HG03097 (cell line): ENCODE measurements around the gene NUMB.
A peak's percentile ranks its signal among the peaks of the same experiment; 100 is the strongest.

Source experiments
- ATAC-seq: cut with Tn5 transposase; IDR thresholded peaks from one replicate; pipeline ENCODE4 v1.9.1; 2021; ENCODE audit not compliant: unreplicated experiment, low FRiP score

NUMB gene

DNA sequence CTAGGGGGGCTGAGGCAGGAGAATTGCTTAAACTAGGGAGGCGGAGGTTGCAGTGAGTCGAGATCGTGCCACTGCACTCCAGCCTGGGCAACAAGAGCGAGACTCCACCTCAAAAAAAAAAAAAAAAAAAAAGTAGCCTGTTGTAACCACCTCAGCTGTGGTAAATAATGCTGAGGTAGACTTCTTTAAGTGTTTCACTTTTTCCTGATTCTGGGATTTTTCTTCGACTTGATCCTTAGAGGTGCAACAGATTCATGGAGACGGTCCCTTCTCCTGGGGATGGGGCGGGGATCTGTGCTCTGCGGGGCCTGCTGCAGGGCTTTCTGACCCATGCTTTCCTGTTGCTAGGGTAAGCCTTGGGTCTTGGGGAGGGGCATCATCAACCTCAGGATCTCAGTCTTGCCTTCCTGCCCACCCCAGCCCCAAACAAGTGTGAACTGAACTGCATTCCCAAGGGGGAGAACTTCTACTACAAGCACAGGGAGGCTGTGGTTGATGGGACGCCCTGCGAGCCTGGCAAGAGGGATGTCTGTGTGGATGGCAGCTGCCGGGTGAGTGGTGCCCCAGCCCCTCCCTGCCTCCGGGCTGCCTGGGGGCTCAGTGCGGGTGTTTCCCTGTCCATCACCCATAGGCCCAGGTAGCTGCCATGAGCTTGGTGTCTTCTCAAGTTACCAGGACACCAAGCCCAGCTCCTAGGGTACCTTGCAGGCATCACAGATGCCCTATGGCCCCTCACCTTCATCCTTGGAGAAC is 208.6 kb downstream of the NUMB start:
- ATAC-seq = no peak

DNA sequence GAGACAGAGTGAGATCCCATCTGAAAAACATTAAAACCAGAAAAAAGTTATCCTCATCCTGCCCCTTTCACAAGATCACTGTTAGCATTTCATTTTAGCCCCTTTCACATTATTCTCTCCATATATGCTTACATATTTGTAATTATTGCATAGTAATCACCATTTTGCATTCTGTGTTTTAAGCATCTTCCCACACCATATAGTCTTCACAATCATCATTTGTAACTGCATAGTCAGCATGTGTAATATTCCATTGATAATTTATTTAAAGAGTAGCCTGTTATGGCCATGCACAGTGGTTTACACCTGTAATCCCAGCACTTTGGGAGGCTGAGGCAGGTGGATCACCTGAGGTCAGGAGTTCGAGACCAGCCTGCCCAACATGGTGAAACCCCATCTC is 209.2 kb downstream of the NUMB start:
- no peak for ATAC-seq

DNA sequence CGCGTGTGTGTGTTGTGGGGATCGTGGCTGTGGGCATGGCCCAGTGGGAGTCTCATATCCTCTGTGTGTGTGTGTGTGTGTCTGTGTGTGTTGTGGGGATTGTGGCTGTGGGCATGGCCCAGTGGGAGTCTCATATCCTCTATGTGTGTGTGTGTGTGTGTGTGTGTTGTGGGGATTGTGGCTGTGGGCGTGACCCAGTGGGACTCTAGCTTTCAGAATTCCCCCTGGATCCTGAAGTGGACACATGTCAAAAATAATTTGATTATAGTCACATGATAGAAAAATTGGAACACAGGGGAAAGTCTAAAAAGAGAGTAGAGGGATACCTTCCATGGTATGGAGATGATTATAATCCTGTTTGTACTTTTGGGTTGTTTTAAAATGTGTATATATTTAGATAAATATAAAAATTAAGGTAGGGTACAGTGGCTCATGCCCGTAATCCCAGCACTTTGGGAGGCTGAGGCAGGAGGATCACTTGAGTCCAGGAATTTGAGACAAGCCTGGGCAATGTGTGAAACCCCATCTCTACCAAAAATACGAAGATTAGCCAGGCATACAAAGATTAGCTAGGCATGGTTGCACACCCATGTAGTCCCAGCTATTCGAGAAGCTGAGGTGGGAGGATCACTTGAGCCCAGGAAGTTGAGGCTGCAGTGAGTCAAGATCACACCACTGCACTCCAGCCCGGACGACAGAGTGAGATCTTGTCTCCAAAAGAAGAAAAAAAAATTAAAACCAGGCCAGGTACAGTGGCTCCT is 210.1 kb downstream of the NUMB start:
- ATAC-seq = no peak

DNA sequence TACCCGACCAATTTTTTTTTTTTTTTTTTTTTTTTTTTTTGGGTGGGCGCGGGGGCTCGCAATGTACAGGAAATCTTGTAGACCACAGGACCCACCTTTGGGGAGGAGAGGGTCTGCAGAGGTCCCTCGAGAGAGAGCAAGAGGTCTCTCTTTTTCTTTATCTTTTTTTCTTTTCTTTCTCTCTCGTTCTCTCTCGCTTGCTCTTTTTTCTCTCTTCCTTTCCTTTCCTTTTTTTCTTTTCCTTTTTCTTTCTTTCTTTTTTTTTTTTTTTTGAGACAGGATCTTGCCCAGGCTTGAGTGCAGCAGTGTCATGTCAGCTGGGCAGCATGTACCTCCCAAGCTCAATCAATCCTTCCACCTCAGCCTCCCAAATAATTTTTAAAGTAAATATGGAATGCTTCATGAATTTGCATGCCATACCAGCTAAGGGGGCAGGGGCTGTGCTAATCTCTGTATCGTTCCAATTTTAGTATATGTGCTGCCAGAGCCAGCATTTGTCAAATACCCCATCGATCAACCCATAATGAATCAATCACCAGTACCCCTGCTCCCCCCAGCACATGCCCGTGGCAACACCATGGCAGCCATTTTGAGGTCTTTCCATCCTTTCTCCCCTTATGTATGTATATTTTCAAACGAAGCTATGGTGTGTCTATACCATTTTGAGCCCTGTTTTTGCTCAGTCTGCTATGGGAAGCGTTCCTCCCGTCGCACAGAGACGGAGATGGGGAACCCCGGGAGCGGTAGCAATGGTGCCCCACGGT is 211.8 kb downstream of the NUMB start:
- ATAC-seq = no peak

DNA sequence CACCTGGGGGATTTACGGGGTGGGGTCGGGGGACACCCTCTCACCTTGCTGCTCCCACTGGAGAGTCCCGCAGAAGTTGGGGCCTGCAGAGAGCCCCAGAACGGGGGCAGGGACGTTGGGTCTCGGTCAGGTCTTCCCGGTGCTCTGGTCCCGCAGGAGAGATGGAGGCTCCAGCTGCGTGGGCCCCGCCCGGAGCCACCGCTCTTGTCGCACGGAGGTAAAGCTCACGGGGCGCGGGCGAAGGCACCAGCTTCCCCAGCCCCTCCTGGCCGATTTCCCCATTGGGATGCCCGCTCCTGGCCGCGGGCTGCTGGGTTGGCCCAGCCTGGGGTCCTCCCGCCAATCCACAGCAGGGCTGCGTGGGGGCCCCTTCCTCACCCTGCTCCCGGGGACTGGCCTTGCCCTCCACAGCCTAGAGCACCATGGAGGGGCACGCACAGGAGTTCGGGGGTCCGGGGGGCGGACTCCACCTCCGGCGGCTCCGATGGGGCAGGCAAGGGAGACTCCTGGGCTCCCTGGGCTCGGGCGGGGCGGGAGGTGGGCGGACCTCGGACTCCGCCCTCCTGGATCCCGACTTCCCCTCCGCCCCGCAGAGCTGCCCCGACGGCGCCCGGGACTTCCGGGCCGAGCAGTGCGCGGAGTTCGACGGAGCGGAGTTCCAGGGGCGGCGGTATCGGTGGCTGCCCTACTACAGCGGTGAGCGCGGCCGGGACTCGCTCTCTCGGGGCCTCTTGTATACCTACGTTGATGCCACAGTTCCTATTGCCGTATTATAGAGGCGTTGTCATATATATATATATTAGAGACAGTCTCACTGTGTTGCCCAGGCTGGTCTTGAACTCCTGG is 212.6 kb downstream of the NUMB start:
- peak; percentile 43 for ATAC-seq

DNA sequence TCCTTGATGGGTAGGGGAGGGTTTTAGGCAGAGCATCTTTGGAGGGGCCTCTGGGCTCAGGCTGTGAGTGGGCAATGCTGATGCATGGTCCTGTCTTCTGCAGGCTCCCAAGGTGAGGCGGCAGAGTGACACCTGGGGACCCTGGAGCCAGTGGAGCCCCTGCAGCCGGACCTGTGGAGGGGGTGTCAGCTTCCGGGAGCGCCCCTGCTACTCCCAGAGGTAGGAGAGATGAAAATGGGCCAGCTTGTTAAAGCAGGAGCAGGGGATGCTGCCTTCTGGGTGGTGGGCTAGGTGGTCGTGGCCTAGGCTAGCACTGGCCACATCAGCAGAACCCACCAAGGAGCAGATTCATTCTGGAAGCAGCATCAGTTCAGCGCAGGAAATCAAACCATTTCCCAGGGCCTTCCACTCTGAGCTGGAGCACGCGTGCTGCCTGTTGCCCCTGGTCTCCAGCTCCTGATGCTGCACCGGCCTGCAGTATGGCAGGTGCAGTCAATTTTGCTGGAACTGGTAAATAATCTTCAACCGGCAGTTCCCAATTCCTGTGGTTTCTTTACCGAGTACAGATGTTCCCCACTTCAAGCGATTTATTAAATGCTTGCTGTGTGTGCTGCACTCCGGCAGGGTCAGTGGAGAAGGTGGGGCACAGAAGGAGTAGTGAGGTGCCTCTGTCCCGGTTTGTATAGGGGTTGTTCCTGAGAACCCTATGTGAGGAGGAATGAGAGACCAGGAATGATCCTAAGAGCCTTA is 213.6 kb downstream of the NUMB start:
- ATAC-seq = no peak

DNA sequence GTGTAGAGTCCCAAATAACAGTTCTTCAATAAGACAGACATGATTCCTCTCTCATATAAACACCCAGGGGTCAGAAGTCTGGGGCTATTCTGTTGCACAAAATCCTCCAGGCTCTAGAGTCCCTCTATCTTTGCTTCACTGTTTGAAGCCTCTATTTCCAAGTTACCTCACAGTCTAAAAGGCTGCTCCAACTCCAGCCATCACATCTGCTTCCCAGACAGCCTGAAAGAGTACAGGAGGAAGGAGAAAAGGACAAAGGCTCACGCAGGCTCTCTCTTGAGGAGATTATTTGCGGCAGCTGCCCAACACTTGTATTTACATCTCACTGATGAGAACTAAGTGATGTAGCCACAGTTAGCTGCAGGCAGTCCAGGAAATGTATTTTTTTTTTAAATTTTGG is 214.6 kb downstream of the NUMB start:
- ATAC-seq = no peak

DNA sequence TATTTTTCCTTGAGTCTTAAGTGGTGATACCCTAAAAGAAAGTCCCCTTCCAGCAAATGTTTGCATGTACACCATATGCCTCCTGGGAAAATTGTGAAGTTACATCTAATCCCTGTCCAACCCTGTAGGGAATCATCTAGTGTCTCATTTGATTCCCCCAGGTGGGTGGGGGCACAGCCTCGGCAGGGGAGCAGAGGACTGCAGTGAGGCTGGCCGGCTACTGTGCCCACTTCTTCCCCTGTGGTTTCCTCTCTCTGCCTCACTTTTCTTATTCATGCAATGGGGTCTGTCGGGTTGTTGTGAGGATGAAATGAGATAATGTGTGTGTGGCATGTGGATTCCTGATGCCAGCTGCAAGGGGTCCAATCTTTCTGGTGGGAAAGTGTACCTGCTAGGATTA is 215.0 kb downstream of the NUMB start:
- no peak for ATAC-seq

DNA sequence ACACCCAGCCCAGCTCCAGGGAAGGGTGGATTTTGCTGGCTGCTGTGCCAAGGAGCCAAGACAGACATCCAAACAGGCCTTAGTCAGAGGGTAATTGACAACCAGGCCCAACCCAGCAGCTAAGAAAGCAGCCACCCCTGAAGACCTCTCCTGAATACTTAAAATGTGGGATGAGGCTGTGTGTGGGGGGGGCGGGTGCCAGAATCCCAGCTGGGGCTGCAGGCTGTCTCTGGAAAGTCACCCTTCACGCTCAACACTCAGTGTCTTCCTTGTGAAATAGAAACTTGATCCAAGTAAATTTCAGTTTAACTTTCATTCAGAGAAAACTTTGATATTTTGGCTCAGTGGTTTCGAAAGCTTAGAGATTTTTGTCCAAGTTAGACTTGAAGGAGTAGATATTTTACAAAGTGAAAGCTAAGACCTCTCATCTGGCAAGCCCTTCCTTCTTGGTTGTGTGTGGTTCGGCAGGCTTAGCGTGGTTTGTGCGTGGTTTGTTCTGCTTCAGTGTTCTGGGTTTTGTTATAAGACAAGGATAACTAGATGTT is 215.9 kb downstream of the NUMB start:
- ATAC-seq = no peak

DNA sequence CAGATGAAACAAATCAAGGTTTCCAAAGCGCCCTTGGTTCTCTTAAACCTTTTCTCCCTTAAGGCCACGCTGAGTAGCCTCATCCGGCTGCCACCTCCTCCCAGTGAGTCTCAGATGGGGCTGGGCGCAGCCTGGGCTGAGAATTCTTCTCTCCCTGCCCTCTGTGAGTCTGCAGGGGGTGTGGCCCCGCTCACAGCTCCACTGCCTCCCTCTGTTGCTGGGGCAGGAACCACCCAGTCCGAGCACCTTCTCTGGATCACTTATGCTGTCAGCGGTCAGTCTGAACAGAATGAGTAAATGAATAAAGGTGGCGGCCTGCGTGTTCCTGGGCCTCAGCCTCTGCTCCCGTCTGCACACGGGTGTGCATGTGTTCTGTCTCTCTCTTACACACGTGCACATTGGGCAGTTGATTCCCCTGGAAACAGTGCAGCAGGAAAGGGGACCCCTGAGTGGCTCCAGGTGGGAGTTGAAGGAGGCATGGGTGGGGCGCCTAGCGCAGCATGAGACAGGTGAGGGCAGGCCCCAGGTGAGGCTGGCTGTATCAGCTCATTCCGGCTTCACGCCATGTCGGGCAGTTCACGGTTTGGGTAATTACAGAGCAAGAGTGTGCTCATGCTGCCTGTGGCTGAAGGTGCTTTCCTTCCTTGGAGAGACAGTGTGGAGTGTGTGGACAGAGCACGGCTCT is 216.7 kb downstream of the NUMB start:
- ATAC-seq = no peak

DNA sequence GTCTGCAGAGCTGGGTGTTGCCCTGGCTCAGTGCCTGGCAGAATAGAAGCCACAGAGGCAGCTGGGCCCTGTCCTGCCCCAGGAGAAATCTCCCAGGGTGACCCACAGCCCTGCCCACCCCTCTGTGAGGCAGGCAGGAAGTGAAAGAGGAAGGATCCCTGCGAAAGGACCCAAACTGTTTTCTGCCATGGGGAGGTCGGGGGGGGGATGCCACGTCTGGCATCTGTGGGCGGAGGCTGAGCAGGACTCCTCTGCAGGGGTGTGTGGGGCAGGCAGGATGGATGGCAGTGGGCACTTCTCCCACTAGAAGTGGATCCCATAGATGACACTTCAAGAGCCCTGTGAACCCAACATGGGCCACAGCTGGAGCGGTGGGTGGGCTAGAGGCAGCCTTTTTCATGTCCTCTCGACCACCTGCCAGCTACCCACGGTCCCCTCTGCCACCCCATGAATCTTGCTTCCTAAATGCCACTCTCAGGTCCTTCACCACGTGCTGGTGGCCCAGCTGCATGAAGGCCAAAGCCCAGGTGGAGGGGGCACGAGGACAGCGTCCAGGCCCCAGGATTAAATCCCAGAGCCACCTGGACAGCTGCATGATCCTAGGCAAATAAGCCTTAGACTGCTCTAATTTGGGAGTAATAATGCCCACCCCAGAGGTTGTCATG is 217.4 kb downstream of the NUMB start:
- ATAC-seq = no peak

DNA sequence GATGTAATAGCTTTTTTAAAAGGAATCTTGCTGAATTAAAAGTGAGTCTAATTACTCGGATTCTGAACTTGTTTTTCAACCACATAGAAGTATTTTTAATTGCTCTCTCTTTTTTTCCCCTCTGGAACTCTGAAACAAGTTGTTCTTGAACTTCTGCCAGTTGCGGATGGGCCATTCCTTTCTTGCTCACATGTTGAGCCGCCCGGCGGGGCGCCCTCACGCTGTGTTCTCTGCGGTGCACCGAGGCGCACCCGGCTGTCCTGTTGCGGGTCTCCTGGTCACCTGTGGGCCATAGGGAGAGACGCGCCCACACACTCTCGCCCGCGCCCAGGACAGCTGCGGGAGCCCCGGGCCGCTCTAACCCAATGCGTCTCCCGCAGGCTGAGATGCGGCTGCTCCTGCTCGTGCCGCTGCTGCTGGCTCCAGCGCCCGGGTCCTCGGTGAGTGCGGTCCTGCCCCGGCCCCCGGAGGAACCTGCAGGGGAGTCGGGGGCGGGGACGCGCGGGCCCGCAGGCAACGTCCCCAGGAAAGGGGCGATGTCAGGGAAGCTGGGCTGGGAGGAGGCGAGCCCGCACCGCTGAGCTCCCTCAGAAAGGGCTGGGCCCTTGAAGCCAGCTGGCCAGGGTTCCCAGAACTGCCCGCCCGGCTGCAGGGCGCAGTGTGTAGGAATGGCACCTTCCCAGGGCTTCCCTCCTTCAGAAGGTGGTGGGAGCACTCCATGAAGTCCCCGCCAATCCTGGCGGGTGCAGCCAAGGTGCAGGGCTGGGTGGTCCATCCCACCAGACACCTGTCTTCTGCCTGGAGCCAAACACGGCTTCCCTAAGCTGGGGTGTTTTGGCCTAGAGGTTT is 218.7 kb downstream of the NUMB start:
- ATAC-seq = no peak

DNA sequence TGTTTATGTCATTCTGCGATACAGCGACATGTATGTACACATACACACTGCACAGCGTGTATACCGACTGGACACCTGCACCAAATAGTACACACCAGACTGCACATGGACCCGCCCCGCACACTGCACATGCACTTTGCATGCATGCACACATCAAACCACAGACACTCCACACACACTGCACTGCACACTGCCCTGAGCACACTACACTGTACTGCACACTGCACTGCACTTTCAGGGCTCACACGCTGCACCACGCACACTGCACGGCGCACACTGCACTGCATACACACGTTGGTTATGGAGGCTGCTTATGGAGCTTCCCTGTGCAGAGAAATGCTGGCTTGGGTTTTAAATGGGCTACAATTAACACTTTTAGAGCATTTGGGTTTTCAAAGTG is 219.4 kb downstream of the NUMB start:
- ATAC-seq = no peak

DNA sequence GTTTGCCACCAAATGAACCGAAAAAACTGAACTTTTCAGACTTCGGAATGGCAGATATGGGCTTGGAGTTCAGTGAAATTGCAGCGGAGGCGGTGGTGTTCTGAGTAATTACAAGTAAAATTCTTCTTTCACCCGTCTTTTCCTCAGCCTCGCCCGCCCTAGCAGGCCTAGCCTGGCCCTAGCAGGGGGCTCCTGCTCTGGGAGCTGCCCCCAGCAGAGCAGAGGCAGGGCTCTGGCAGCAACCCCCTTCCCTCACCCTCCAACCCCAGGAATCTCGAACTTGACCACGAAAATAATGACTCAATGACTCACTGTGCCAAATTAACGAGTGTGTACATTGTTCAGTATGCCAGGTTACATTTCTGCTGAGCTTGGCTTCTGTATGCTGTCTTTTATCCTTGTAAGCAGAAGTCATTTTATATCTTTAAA is 219.9 kb downstream of the NUMB start:
- no peak for ATAC-seq

DNA sequence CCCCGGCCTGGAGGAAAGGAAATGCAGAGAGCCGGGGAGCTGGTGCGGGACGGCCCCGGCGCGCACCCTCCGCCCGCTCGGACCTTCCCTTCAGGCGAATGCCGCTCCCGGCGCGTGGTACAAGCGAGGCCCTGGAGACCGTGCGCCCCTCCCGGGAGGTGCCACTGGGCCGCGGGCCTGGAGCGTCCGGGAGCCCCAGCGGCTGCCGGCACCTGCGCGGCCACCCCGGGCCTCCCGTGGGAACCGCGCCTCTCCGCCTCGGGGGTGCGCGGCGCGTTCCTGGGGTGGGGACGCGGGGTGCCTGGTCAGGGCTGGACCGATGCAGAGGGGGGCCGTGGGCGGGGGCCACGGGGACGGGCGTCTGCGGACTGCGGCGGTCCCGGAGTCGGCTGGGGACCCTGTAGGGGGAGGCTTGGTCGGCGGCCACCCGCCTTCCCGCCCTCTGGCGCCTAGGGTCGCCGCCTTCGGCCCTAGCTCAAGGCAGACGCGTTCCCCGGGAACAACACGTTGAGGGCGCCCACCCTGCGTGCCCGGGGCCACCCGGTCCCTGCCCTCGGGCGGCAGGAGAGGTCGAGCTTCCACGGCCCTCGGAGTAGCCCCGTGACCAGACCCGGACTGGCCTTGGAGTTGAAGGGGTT is 220.4 kb downstream of the NUMB start:
- ATAC-seq = no peak

DNA sequence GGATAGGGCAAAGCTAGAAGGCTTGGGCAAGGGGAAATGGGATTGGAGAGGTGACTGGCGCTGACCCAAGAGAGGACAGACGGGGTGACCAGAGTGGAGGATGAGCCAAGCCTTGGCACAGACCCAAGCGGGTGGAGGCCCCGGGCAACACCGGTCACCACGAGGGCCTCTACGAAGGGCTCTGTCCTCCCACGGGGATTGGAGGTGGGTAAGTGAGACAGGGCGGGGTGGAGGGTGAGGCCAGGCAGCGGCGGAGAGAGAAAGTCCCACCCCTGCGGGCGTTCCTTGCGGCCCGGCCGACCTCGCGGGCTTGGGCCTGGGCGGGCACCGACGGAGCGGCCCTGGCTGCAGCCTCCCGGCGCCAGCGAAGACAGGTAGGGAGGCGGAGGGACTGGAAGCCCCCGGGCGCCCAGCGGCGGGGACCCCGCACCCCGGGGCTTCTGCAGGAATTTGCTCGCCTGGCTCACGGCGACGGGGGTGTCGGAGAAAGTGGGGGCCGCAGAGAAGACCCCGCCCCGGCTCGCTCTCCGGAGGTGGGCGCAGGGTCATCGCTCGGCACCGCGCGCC is 221.0 kb downstream of the NUMB start, which contains the start of gene PAPLN:
Gene PAPLN (plus strand): TSS at position 288 of the 567 bp plus-strand sequence. CDS start 2,273 bp downstream, outside the sequence.
- no peak for ATAC-seq
